GM18951 (cell line): ENCODE data around the gene SLC38A2.
"Not testable (repeated sequence)": the region's sequence is repeated elsewhere in the genome, so short reads cannot be mapped to it uniquely, and the experiment has no call there.

Experiments
- POLR2A ChIP-seq: IDR thresholded peaks from 4 replicates; pipeline ENCODE4 v1.6.1; 2011; ENCODE audit warnings: mild to moderate bottlenecking; ENCODE audit not compliant: insufficient read length, insufficient read depth; ENCODE audit errors: extremely low read depth
- in situ Hi-C: fragments of 300-500 bp; cut with MboI; formaldehyde crosslinking; loops from one replicate; pipeline ENCODE4 v1.12.0; 2022; ENCODE audit warnings: low sequenced_read_pairs, mixed read lengths, inconsistent platforms; ENCODE audit not compliant: unreplicated experiment

The SLC38A2 gene

GRCh38 chr12:46403719-46404070 is 31.1 kb upstream of the SLC38A2 start:
- no peak for TF ChIP-seq POLR2A
- in situ Hi-C loops = no loop called here

- in situ Hi-C loops = no loop called here
- TF ChIP-seq POLR2A = no peak
Measured at GRCh38 chr12:46402941-46403718, 30.6 kb upstream of the SLC38A2 start.

DNA sequence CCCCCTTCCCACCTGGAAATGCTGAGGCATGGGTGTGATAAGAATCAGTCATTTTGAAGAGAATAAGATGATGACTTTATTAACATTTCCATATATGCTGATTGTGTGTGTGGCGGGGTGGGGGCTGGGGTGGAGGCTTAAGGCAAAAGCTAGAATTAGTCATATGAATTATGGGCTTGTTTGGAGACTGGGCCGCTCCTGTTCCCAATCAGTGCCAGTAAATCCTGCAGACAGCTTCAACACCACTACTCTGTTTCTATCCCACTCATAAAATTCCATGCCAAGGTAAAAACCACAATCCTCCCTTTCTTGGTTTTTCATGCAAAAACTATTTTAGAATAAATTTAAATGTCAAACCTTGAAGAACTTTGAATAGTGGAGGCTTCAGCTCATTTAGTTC is 29.9 kb upstream of the SLC38A2 start:
- TF ChIP-seq POLR2A = no peak
- in situ Hi-C loops = no loop called here

- in situ Hi-C loops = no loop called here
- TF ChIP-seq POLR2A = no peak
Measured at GRCh38 chr12:46401662-46402061, 29.1 kb upstream of the SLC38A2 start.

DNA sequence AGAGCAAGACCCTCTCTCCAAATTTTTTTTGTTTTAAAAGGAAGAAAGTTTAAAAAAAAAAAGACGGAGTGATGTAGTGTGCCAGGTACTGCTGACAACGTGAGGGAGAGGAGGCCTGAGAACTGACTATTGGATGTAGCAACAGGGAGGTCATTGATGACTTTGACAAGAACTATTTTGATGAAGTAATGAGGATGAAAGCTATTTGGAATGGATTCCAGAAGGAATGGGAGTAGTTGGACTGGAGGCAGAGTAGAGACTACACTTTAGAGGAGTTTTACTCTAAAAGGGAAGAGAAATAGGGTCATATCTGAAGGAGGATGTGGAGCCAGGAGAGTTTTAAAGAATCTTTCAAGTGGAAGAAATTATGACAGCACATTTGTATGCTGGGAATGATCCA is 27.8 kb upstream of the SLC38A2 start:
- no peak for TF ChIP-seq POLR2A

GRCh38 chr12:46399461-46400248 is 27.1 kb upstream of the SLC38A2 start:
- in situ Hi-C loops = not testable (repeated sequence)

More for the DNA sequence above, 27.8 kb upstream of the SLC38A2 start:
- in situ Hi-C loops = no loop called here

DNA sequence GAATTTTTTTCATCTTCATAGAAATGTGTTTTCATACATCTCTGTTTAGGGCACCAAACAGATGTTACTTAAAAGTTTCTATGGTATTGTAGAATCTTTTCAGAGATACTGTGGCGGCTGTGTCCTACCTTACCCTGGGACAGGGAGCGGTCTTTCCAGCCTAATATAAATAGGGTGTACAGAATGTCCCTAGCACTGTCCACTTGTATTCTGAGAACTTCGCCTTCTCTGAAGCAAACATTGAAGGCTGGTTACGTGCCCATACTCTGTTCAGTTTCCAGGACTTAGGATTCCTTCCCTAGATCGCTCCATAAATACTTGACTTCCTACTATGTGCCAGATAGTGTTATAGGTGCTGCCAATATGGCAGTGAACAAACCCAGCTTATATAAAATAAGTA is 24.3 kb upstream of the SLC38A2 start:
- TF ChIP-seq POLR2A = no peak
- in situ Hi-C loops = no loop called here

- in situ Hi-C loops = no loop called here
- TF ChIP-seq POLR2A = no peak
Measured at GRCh38 chr12:46395388-46395787, 22.8 kb upstream of the SLC38A2 start.

- TF ChIP-seq POLR2A = no peak
- in situ Hi-C loops = no loop called here
Measured at GRCh38 chr12:46391630-46392029, 19.1 kb upstream of the SLC38A2 start.

DNA sequence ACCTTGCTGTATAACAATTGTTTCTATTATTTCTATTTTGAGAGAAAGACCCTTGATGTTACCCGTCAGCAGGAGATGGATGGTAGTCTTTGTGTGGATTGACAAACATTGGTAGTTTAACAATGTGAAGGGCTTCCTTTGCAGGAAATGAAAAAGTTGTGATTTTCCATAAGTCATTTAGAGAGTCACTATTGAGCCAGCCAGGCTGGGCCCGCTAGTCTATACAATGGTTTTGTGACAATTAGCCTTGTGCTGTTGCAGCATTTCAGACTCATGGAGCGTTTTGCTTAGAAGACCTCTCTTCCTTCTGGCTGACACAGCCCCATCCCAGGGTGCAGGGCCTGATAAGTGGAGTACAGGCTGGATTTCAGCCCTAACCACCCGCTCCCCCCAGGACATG is 18.3 kb upstream of the SLC38A2 start:
- in situ Hi-C loops = no loop called here
- no peak for TF ChIP-seq POLR2A

- in situ Hi-C loops = no loop called here
Measured at GRCh38 chr12:46390304-46390703, 17.7 kb upstream of the SLC38A2 start.

GRCh38 chr12:46389031-46389616 is 16.6 kb upstream of the SLC38A2 start:
- in situ Hi-C loops = no loop called here
- no peak for TF ChIP-seq POLR2A

More at GRCh38 chr12:46390304-46390703, 17.7 kb upstream of the SLC38A2 start:
- no peak for TF ChIP-seq POLR2A

DNA sequence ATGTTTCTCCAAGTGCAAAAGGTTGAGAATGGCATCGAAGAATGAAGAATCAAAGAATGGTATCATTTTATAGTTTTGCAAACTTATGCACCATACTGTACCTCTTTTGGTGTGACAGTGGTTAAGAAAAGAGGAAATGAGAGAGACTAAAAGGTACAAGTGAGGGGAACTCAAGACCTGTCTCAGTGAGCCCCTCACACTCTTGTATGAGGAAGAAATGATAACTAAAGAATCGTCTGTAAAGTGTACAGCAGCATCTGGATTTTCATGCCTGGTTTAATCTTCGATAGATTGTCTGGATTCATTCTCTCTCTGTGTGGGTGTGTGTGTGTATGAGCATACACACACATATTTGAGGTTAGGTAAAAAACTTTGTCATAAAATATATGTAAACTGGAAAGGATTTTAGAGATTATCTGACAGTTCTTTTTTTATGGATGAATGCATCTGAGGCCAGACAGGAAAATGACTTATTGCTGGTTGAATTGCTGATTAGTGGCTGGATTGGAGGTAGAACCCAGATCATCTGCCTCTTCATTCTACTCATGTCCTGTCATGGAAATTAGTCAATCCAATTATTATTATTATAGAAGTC is 16.0 kb upstream of the SLC38A2 start:
- peak; percentile 11 for TF ChIP-seq POLR2A
- in situ Hi-C loops = no loop called here
